ENCODE results near the gene DPYD.

The DPYD gene

GRCh38 chr1:97634758-97635157 is 286.1 kb downstream of the DPYD start:
- TF ChIP-seq ZNF274 (IDR thresholded peaks at IDR 0.05; ENCODE audit: low read depth, low read length): no peak
- no peak overlapping the region for H3K4me3 ChIP-seq (ENCODE audit: low read length)

DNA sequence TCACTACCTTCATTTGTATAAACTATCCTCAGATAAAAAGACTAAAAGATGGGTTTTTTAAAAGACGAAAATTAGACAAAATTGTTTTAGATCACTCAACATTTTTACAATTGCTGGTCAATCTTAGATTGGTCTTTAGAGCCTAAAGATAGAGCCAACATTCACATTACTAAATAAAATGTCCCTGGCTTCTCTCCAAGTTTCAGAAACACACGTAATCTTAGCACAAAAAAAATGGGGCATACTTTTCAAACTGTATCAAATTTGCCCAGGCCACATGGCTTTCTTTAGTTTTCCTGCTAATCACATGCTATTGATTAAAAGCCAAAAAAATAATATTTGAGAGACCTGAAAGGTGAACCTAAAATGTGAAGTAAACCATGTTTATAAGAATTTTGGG is 288.1 kb downstream of the DPYD start:
- no peak for TF ChIP-seq ZNF274 (IDR thresholded peaks at IDR 0.05; ENCODE audit: low read depth, low read length)
- H3K4me3 ChIP-seq (ENCODE audit: low read length): no peak overlapping the region

GRCh38 chr1:97632075-97632474 is 288.8 kb downstream of the DPYD start:
- no peak for TF ChIP-seq ZNF274 (IDR thresholded peaks at IDR 0.05; ENCODE audit: low read depth, low read length)
- no peak overlapping the region for H3K4me3 ChIP-seq (ENCODE audit: low read length)

GRCh38 chr1:97630948-97631347 is 289.9 kb downstream of the DPYD start:
- no peak overlapping the region for H3K4me3 ChIP-seq (ENCODE audit: low read length)
- no peak for TF ChIP-seq ZNF274 (IDR thresholded peaks at IDR 0.05; ENCODE audit: low read depth, low read length)

- no peak overlapping the region for H3K4me3 ChIP-seq (ENCODE audit: low read length)
- no peak for TF ChIP-seq ZNF274 (IDR thresholded peaks at IDR 0.05; ENCODE audit: low read depth, low read length)
Measured at GRCh38 chr1:97630281-97630680, 290.6 kb downstream of the DPYD start.

DNA sequence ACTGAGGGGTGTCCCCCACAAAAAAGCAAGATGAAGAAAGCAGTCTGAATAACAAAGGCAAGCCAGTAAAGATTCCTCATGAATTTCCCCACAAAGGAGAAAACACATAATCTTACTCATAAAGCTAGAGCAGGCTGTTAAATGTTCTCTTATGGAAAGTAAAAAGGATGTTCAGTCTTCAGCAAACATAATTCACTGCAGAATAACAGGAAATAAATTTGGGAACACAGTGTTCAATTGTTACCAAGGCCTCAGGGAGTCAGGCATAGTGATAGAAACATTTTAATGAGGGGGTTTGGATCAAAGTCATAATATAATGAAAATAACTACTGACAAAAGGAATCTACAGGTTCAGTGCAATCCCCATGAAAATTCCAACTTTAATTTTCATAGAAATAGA is 297.6 kb downstream of the DPYD start:
- no peak overlapping the region for H3K4me3 ChIP-seq (ENCODE audit: low read length)
- TF ChIP-seq ZNF274 (IDR thresholded peaks at IDR 0.05; ENCODE audit: low read depth, low read length): no peak

DNA sequence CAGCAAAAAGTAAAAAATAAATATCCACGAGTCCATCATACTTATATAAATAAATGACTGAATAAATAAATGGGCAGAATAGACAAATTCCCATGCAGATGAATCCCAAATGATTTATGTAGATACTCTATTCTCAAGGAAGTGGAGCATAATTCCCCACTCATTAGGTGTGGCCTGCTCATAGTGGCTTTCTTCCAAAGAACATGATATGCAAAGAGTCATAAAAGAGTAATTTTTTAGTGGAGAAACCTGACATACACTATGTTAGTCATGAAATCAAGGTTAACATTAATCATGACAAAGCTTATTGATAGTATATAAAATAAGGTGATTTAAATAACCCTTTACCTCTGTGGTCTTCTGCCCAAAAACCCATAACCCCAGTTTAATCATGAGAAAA is 298.9 kb downstream of the DPYD start:
- no peak overlapping the region for H3K4me3 ChIP-seq (ENCODE audit: low read length)
- no peak for TF ChIP-seq ZNF274 (IDR thresholded peaks at IDR 0.05; ENCODE audit: low read depth, low read length)

GRCh38 chr1:97619706-97620105 is 301.1 kb downstream of the DPYD start:
- TF ChIP-seq ZNF274 (IDR thresholded peaks at IDR 0.05; ENCODE audit: low read depth, low read length): no peak

DNA sequence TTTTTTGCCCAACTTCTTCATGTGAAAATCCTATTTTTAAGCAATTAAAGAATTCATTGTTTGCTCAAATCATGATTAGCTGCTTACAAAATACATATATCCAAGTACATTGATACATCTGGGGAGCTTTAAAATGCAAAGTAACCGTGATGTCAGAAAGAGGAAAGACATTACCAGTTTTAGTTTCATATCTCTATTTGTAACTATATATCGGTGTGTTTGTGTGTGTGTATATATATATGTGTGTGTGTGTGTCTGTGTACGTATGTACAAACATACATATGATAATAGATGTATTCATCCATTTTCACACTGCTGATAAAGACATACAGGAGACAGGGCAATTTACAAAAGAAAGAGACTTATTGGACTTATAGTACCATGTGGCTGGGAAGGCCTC is 310.1 kb downstream of the DPYD start:
- TF ChIP-seq ZNF274 (IDR thresholded peaks at IDR 0.05; ENCODE audit: low read depth, low read length): no peak
- no peak overlapping the region for H3K4me3 ChIP-seq (ENCODE audit: low read length)

More at GRCh38 chr1:97619706-97620105, 301.1 kb downstream of the DPYD start:
- H3K4me3 ChIP-seq (ENCODE audit: low read length): no peak overlapping the region

GRCh38 chr1:97610102-97610501 is 310.7 kb downstream of the DPYD start:
- no peak overlapping the region for H3K4me3 ChIP-seq (ENCODE audit: low read length)
- TF ChIP-seq ZNF274 (IDR thresholded peaks at IDR 0.05; ENCODE audit: low read depth, low read length): no peak

DNA sequence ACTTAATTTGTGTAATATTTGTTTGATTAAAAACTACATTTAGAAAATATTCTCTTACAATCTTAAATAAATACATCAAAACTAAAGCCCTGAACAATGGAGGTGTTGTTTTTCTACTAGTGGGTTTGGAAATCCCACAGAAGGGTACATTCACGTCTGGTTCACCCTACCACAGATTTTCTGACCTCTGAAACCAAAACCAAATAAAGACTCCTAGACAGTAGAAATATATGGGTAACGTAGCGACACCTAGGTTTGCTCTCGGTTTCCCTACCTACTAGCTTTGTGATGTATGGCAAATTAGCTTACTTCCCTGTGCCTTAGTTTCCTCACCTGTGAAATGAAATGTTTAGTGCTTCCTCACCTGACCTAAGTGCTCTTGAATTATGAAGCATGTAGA is 312.6 kb downstream of the DPYD start:
- no peak for TF ChIP-seq ZNF274 (IDR thresholded peaks at IDR 0.05; ENCODE audit: low read depth, low read length)
- H3K4me3 ChIP-seq (ENCODE audit: low read length): no peak overlapping the region

GRCh38 chr1:97603776-97604175 is 317.1 kb downstream of the DPYD start:
- no peak overlapping the region for H3K4me3 ChIP-seq (ENCODE audit: low read length)
- TF ChIP-seq ZNF274 (IDR thresholded peaks at IDR 0.05; ENCODE audit: low read depth, low read length): no peak

GRCh38 chr1:97603218-97603617 is 317.6 kb downstream of the DPYD start:
- TF ChIP-seq ZNF274 (IDR thresholded peaks at IDR 0.05; ENCODE audit: low read depth, low read length): no peak
- H3K4me3 ChIP-seq (ENCODE audit: low read length): no peak overlapping the region

GRCh38 chr1:97599447-97599846 is 321.4 kb downstream of the DPYD start:
- no peak overlapping the region for H3K4me3 ChIP-seq (ENCODE audit: low read length)
- no peak for TF ChIP-seq ZNF274 (IDR thresholded peaks at IDR 0.05; ENCODE audit: low read depth, low read length)

GRCh38 chr1:97593192-97593591 is 327.6 kb downstream of the DPYD start:
- TF ChIP-seq ZNF274 (IDR thresholded peaks at IDR 0.05; ENCODE audit: low read depth, low read length): no peak
- no peak overlapping the region for H3K4me3 ChIP-seq (ENCODE audit: low read length)

GRCh38 chr1:97588772-97589171 is 332.1 kb downstream of the DPYD start:
- no peak for TF ChIP-seq ZNF274 (IDR thresholded peaks at IDR 0.05; ENCODE audit: low read depth, low read length)
- H3K4me3 ChIP-seq (ENCODE audit: low read length): no peak overlapping the region

Data from GM08714 (cell line).